HEK293 (cell line): ENCODE data around the gene CELSR3.

Experiments
- CTCF ChIA-PET: fragments of 350-600 bp; formaldehyde crosslinking; extraction: SDS; loops from one replicate; lab custom pipeline; 2021; ENCODE audit warnings: antibody characterized with exemption; lab: Yijun Ruan, JAX
- POLR2A ChIA-PET: fragments of 300-600 bp; formaldehyde crosslinking; extraction: SDS; loops from one replicate; lab custom pipeline; 2020; ENCODE audit warnings: antibody characterized with exemption, inconsistent platforms; lab: Yijun Ruan, JAX
- H3K27ac ChIP-seq: fragments of 200-500 bp; sonication (Bioruptor generic); 2 replicates; pipeline ENCODE4 v1.5.1; 2014; ENCODE audit warnings: low read depth, low read length, control low read depth, inconsistent platforms; ENCODE audit errors: extremely low read depth
- H3K36me3 ChIP-seq, 2 experiments: fragments of 200-500 bp in 1 of 2; sonication (Bioruptor generic) in 1 of 2; 1 replicate in 1 of 2; 2 replicates in 1 of 2; pipeline ENCODE4 v1.5.1; 2014 to 2017; ENCODE audit warnings: inconsistent platforms in 2 of 2, low read length in 2 of 2; ENCODE audit not compliant: control insufficient read depth in 2 of 2, insufficient read depth in 1 of 2
- H3K4me1 ChIP-seq: fragments of 200-500 bp; sonication (Bioruptor generic); 2 replicates; pipeline ENCODE4 v1.5.1; 2014; ENCODE audit warnings: mild to moderate bottlenecking, low read length, inconsistent platforms; ENCODE audit not compliant: control insufficient read depth, insufficient read depth
- H3K4me3 ChIP-seq: 2 replicates; pipeline ENCODE4 v1.5.1; 2011; ENCODE audit warnings: low read depth, mild to moderate bottlenecking, control low read depth, low read length, moderate library complexity
- H3K9me3 ChIP-seq: fragments of 200-500 bp; sonication (Bioruptor generic); 2 replicates; pipeline ENCODE4 v1.5.1; 2014; ENCODE audit warnings: low read depth, low read length, inconsistent platforms; ENCODE audit not compliant: control insufficient read depth, insufficient read depth
- FEZF1 ChIP-seq: fragments of 450-650 bp; formaldehyde crosslinking; IDR thresholded peaks from 2 replicates; pipeline ENCODE4 v1.5.1; 2016; ENCODE audit warnings: missing biosample characterization, missing genetic modification characterization
- GFI1B ChIP-seq: fragments of 450-650 bp; formaldehyde crosslinking; IDR thresholded peaks from 2 replicates; pipeline ENCODE4 v1.5.1; 2016; ENCODE audit warnings: missing biosample characterization, missing genetic modification characterization
- INSM2 ChIP-seq: fragments of 450-650 bp; formaldehyde crosslinking; IDR thresholded peaks from 2 replicates; pipeline ENCODE4 v1.5.1; 2016; ENCODE audit warnings: missing biosample characterization, missing genetic modification characterization
- KLF17 ChIP-seq: fragments of 450-650 bp; formaldehyde crosslinking; IDR thresholded peaks from 2 replicates; pipeline ENCODE4 v1.5.1; 2016; ENCODE audit warnings: missing biosample characterization, missing genetic modification characterization
- PRDM2 ChIP-seq: fragments of 450-650 bp; formaldehyde crosslinking; IDR thresholded peaks from 2 replicates; pipeline ENCODE4 v1.5.1; 2016; ENCODE audit warnings: missing biosample characterization, missing genetic modification characterization, borderline replicate concordance
- SCRT2 ChIP-seq: fragments of 450-650 bp; formaldehyde crosslinking; IDR thresholded peaks from 2 replicates; pipeline ENCODE4 v1.5.1; 2016; ENCODE audit warnings: missing biosample characterization, missing genetic modification characterization
- ZBTB10 ChIP-seq: fragments of 450-650 bp; formaldehyde crosslinking; IDR thresholded peaks from 2 replicates; pipeline ENCODE4 v1.5.1; 2016; ENCODE audit warnings: missing biosample characterization, missing genetic modification characterization
- ZBTB7A ChIP-seq: fragments of 450-650 bp; formaldehyde crosslinking; IDR thresholded peaks from 2 replicates; pipeline ENCODE4 v1.5.1; 2016; ENCODE audit warnings: low read depth, missing biosample characterization, missing genetic modification characterization
- ZFP41 ChIP-seq: fragments of 450-650 bp; formaldehyde crosslinking; IDR thresholded peaks from 2 replicates; pipeline ENCODE4 v1.5.1; 2016; ENCODE audit warnings: missing biosample characterization, missing genetic modification characterization, borderline replicate concordance
- ZNF146 ChIP-seq: fragments of 450-650 bp; formaldehyde crosslinking; IDR thresholded peaks from 2 replicates; pipeline ENCODE4 v1.5.1; 2016; ENCODE audit warnings: missing biosample characterization, missing genetic modification characterization
- ZNF514 ChIP-seq: fragments of 450-650 bp; formaldehyde crosslinking; IDR thresholded peaks from 2 replicates; pipeline ENCODE4 v1.5.1; 2016; ENCODE audit warnings: missing biosample characterization, missing genetic modification characterization
- ZNF555 ChIP-seq: fragments of 450-650 bp; formaldehyde crosslinking; conservative IDR thresholded peaks from 2 replicates; pipeline ENCODE4 v1.5.1; 2017; ENCODE audit warnings: missing biosample characterization, mild to moderate bottlenecking, missing genetic modification characterization, inconsistent platforms
- ZNF560 ChIP-seq: fragments of 450-650 bp; formaldehyde crosslinking; IDR thresholded peaks from 2 replicates; pipeline ENCODE4 v1.5.1; 2017; ENCODE audit warnings: missing biosample characterization, missing genetic modification characterization, borderline replicate concordance
- ZNF670 ChIP-seq: fragments of 450-650 bp; formaldehyde crosslinking; IDR thresholded peaks from 2 replicates; pipeline ENCODE4 v1.5.1; 2016; ENCODE audit warnings: missing biosample characterization, missing genetic modification characterization, low read depth
- ZSCAN23 ChIP-seq: fragments of 450-650 bp; formaldehyde crosslinking; IDR thresholded peaks from 2 replicates; pipeline ENCODE4 v1.5.1; 2016; ENCODE audit warnings: missing biosample characterization, missing genetic modification characterization
- ZXDB ChIP-seq: fragments of 450-650 bp; formaldehyde crosslinking; IDR thresholded peaks from 2 replicates; pipeline ENCODE4 v1.5.1; 2016; ENCODE audit warnings: missing biosample characterization, missing genetic modification characterization
- TF ChIP-seq, protein P1 (sequence below): fragments of 450-650 bp; IDR thresholded peaks from 2 replicates; pipeline ENCODE4 v1.5.1; 2018; ENCODE audit warnings: missing biosample characterization, mild to moderate bottlenecking, missing genetic modification characterization

The CELSR3 gene

DNA sequence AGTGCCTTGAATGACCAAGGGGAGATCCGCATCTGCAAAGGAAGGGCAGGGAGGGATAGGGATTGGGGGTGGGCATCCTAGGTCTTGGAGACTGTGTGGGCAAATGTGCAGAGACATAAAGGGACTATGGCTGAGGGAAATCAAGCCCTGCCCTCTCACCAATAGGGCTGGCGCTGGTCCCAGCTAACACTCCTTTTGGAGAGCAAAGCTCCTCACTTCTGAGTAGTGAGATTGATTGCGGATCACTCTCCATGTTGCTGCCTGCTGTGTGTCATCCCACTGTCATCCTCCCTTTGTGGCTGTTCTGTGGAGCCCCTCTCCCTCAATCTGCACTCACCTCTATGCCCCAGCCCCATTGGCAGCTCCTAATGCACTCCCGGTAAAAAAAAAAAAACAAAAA lies 2.2 kb upstream of the CELSR3 start (continued):
- no peak for TF ChIP-seq PRDM2 (tag by site-specific recombination)
- TF ChIP-seq, all 188 proteins: peak for 2

DNA sequence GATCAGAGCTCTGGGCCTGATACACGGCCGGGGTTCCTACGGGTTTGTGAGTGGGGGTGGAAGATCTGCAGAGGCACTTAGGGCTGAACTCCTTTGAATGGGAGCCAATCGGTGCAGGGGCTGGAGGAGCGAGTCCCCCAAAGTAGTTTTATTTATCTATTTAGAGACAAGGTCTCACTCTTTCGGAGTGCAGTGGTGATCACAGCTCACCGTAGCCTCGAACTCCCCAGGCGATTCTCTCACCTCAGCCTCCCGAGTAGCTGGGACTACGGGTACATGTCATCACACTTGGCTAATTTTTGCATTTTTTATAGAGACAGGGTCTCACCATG lies 1.6 kb upstream of the CELSR3 start:
- ChIA-PET CTCF (interaction anchor here (0.6 to 2.0 kb wide), 7 partner anchors 10 to 196 kb away, joined by 3 to 13 read pairs (median 3); no protein-coding TSS in a partner anchor), POLR2A (interaction anchor here (0.6 to 3.4 kb wide), 5 partner anchors 10 to 765 kb away, joined by 3 to 13 read pairs (median 4); partner anchors contain the start of genes NCKIPSD, NICN1 and SLC26A6)
- Histone ChIP-seq H3K4me1 (no peaks in the 10 kb centered on the region), H3K4me3 (no peak overlapping the region), H3K9me3 (no peaks in the 10 kb centered on the region), H3K36me3 (no peaks in the 10 kb centered on the region; a peak in 1 of 3 replicates), H3K27ac (no peak overlapping the region)
- TF ChIP-seq GFI1B (tag by site-specific recombination) (no peak), INSM2 (tag by site-specific recombination) (no peak), ZSCAN23 (no peak), ZBTB10 (no peak), ZNF146 (tag by site-specific recombination) (no peak)

- H3K4me3 ChIP-seq: peak overlapping the region; percentile 60
- ChIA-PET CTCF (interaction anchor here (0.6 to 2.0 kb wide), 10 partner anchors 10 to 195 kb away, joined by 3 to 13 read pairs (median 3); partner anchors contain the start of gene SLC26A6), POLR2A (interaction anchor here (0.6 to 3.4 kb wide), 6 partner anchors 10 to 765 kb away, joined by 3 to 13 read pairs (median 4); partner anchors contain the start of genes NCKIPSD, NICN1 and SLC26A6)
- H3K4me1 ChIP-seq: no peaks in the 10 kb centered on the region
- no peaks in the 10 kb centered on the region; a peak in 1 of 3 replicates for H3K36me3 ChIP-seq
- peak overlapping the region; percentile 51; the same call in 1 of the 2 replicates for H3K27ac ChIP-seq
- H3K9me3 ChIP-seq: no peaks in the 10 kb centered on the region
- TF ChIP-seq ZNF555 (no peak), ZXDB (peak; percentile 77), ZNF560 (tag by site-specific recombination) (no peak), KLF17 (tag by site-specific recombination) (peak; percentile 73; the same call in 1 of the 2 replicates), FEZF1 (0 out of 2 replicates have a peak, but pooled peaks have one; percentile 19), ZFP41 (tag by site-specific recombination) (no peak), ZBTB7A (tag by site-specific recombination) (0 out of 2 replicates have a peak, but pooled peaks have one; percentile 16), ZNF670 (tag by site-specific recombination) (no peak), ZNF514 (tag by site-specific recombination) (no peak), ZNF146 (tag by site-specific recombination) (no peak), SCRT2 (tag by site-specific recombination) (peak; percentile 100)
- TF ChIP-seq, protein P1, sequence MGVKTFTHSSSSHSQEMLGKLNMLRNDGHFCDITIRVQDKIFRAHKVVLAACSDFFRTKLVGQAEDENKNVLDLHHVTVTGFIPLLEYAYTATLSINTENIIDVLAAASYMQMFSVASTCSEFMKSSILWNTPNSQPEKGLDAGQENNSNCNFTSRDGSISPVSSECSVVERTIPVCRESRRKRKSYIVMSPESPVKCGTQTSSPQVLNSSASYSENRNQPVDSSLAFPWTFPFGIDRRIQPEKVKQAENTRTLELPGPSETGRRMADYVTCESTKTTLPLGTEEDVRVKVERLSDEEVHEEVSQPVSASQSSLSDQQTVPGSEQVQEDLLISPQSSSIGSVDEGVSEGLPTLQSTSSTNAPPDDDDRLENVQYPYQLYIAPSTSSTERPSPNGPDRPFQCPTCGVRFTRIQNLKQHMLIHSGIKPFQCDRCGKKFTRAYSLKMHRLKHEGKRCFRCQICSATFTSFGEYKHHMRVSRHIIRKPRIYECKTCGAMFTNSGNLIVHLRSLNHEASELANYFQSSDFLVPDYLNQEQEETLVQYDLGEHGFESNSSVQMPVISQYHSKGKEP (tag by site-specific recombination): peak; percentile 57; the same call in 1 of the 2 replicates
Observed at GRCh38 chr3:48663489-48664312, 1.0 kb upstream of the CELSR3 start.
